Chondrocyte (in vitro differentiated cells): ENCODE results near the gene RAB31. TPM values are rescaled to one million over a fixed set of nuclear protein-coding genes. Genes with fewer than 3 reads are reported as not detected.

ENCODE experiments used
- DNase-seq: peaks from one replicate; pipeline ENCODE4 v3.0.0; 2021; ENCODE audit warnings: mixed read lengths, low spot score
- H3K27ac Mint-ChIP-seq: one replicate; pipeline ENCODE4 v1.8.0; 2021; ENCODE audit warnings: mild to moderate bottlenecking, moderate library complexity, mixed read lengths; ENCODE audit not compliant: unreplicated experiment
- H3K27me3 Mint-ChIP-seq: 2 replicates; pipeline ENCODE4 v1.8.0; 2021; ENCODE audit warnings: low read depth, mixed read lengths
- H3K36me3 Mint-ChIP-seq: 2 replicates; pipeline ENCODE4 v1.8.0; 2021; ENCODE audit warnings: low read depth, mixed read lengths
- H3K4me1 Mint-ChIP-seq: 2 replicates; pipeline ENCODE4 v1.8.0; 2021; ENCODE audit warnings: low read depth, mild to moderate bottlenecking, mixed read lengths
- H3K4me3 Mint-ChIP-seq: one replicate; pipeline ENCODE4 v1.8.0; 2021; ENCODE audit warnings: mild to moderate bottlenecking, moderate library complexity, mixed read lengths; ENCODE audit not compliant: unreplicated experiment
- H3K9me3 Mint-ChIP-seq: 2 replicates; pipeline ENCODE4 v1.8.0; 2021; ENCODE audit warnings: low read depth, mixed read lengths
- CTCF ChIP-seq: fragments of 200-600 bp; sonication (generic); IDR thresholded peaks from 2 replicates; pipeline ENCODE4 v1.5.0; 2021; ENCODE audit warnings: antibody characterized with exemption, mild to moderate bottlenecking, moderate library complexity
- total RNA-seq: library from RNA; stranded (reverse); gene quantifications from 3 replicates; pipeline ENCODE4 v1.2.1, GENCODE V29; 2021

RAB31 gene
- total RNA-seq, 1 donor from 2014 or later = 87.7 TPM

GRCh38 chr18:9688036-9688741, 19.9 kb upstream of the RAB31 start:
- H3K4me3 Mint-ChIP-seq = no peak overlapping the region
- no peaks in the 10 kb centered on the region for H3K9me3 Mint-ChIP-seq
- no peak for TF ChIP-seq CTCF
- H3K27me3 Mint-ChIP-seq = no peaks in the 10 kb centered on the region
- H3K36me3 Mint-ChIP-seq = no peaks in the 10 kb centered on the region
- H3K4me1 Mint-ChIP-seq = peaks cover 18% of the 10 kb centered on the region
- no peak overlapping the region for H3K27ac Mint-ChIP-seq
- no peak for DNase-seq

- H3K27ac Mint-ChIP-seq = no peak overlapping the region
- no peak for DNase-seq
- H3K27me3 Mint-ChIP-seq = no peaks in the 10 kb centered on the region
- no peaks in the 10 kb centered on the region for H3K36me3 Mint-ChIP-seq
- no peaks in the 10 kb centered on the region for H3K9me3 Mint-ChIP-seq
- H3K4me3 Mint-ChIP-seq = no peak overlapping the region
- H3K4me1 Mint-ChIP-seq = peaks cover 13% of the 10 kb centered on the region
- TF ChIP-seq CTCF = no peak
Measured at GRCh38 chr18:9689253-9689652, 18.8 kb upstream of the RAB31 start.

GRCh38 chr18:9690418-9691188, 17.5 kb upstream of the RAB31 start:
- DNase-seq = no peak
- Mint-ChIP-seq H3K9me3 (no peaks in the 10 kb centered on the region), H3K36me3 (no peaks in the 10 kb centered on the region), H3K4me3 (no peak overlapping the region), H3K27me3 (no peaks in the 10 kb centered on the region), H3K27ac (no peak overlapping the region), H3K4me1 (peaks cover under 1% of the 10 kb centered on the region)
- TF ChIP-seq CTCF = no peak

GRCh38 chr18:9691235-9691634, 16.9 kb upstream of the RAB31 start:
- no peak for TF ChIP-seq CTCF
- Mint-ChIP-seq H3K4me1 (peaks cover 5% of the 10 kb centered on the region), H3K4me3 (no peak overlapping the region), H3K36me3 (no peaks in the 10 kb centered on the region), H3K9me3 (no peaks in the 10 kb centered on the region), H3K27me3 (no peaks in the 10 kb centered on the region), H3K27ac (no peak overlapping the region)
- DNase-seq = no peak

GRCh38 chr18:9694174-9694573, 13.9 kb upstream of the RAB31 start:
- Mint-ChIP-seq H3K9me3 (no peaks in the 10 kb centered on the region), H3K4me1 (peaks cover 6% of the 10 kb centered on the region), H3K4me3 (no peak overlapping the region), H3K27ac (no peak overlapping the region), H3K27me3 (no peaks in the 10 kb centered on the region), H3K36me3 (no peaks in the 10 kb centered on the region)
- no peak for TF ChIP-seq CTCF
- DNase-seq = no peak
